SU-DHL-6 (cell line): Measurements from ENCODE around the gene FBXL4.

Experiments
- H2AFZ ChIP-seq: fragments of 200-600 bp; sonication (generic); 2 replicates; pipeline ENCODE4 v1.6.1; 2014; ENCODE audit warnings: low read depth, mild to moderate bottlenecking, moderate library complexity, mixed read lengths, antibody characterized with exemption, low read length; ENCODE audit not compliant: severe bottlenecking
- H3F3A ChIP-seq: fragments of 200-600 bp; shearing (Covaris generic); 2 replicates; pipeline ENCODE4 v1.6.0; 2016; ENCODE audit warnings: antibody characterized with exemption, mild to moderate bottlenecking; ENCODE audit not compliant: insufficient read depth
- H3K27ac ChIP-seq: fragments of 200-600 bp; sonication (generic); 2 replicates; pipeline ENCODE4 v1.5.1; 2016; ENCODE audit warnings: low read depth, mild to moderate bottlenecking, low read length, moderate library complexity, mixed read lengths
- H3K27me3 ChIP-seq: fragments of 200-600 bp; sonication (generic), shearing (Covaris generic); 2 replicates; pipeline ENCODE4 v1.6.0; 2014; ENCODE audit warnings: mild to moderate bottlenecking, low read length
- H3K36me3 ChIP-seq: fragments of 200-600 bp; sonication (generic); 2 replicates; pipeline ENCODE4 v1.6.1; 2014; ENCODE audit warnings: mild to moderate bottlenecking, low read length, mixed read lengths
- H3K4me2 ChIP-seq: fragments of 300-600, 200-600 bp; shearing (Covaris generic), sonication (generic); 2 replicates; pipeline ENCODE4 v1.6.0; 2014; ENCODE audit warnings: low read length, low read depth, mild to moderate bottlenecking; ENCODE audit not compliant: poor library complexity, severe bottlenecking
- H3K4me3 ChIP-seq: fragments of 200-600 bp; sonication (generic); 2 replicates; pipeline ENCODE4 v1.5.1; 2014; ENCODE audit warnings: antibody characterized with exemption, low read length, mild to moderate bottlenecking, mixed read lengths; ENCODE audit not compliant: insufficient read depth, poor library complexity, severe bottlenecking
- H3K79me2 ChIP-seq: fragments of 200-600 bp; sonication (generic); 2 replicates; pipeline ENCODE4 v1.6.1; 2014; ENCODE audit warnings: mild to moderate bottlenecking, low read length, moderate library complexity; ENCODE audit not compliant: insufficient read depth
- H3K9ac ChIP-seq: fragments of 200-600 bp; sonication (generic); 2 replicates; pipeline ENCODE4 v1.7.0; 2014; ENCODE audit warnings: mild to moderate bottlenecking, low read length
- H3K9me2 ChIP-seq: fragments of 200-600 bp; sonication (generic); replicated peaks from 2 replicates; pipeline ENCODE4 v1.6.1; 2014; ENCODE audit warnings: low read length; ENCODE audit not compliant: insufficient read depth
- H3K9me3 ChIP-seq: fragments of 200-600 bp; sonication (generic); 2 replicates; pipeline ENCODE4 v1.6.1; 2014; ENCODE audit warnings: low read length, mixed read lengths; ENCODE audit not compliant: insufficient read depth
- H4K20me1 ChIP-seq: fragments of 200-600 bp; sonication (generic); 2 replicates; pipeline ENCODE4 v1.6.1; 2014; ENCODE audit warnings: low read depth, mild to moderate bottlenecking, antibody characterized with exemption, low read length, moderate library complexity, mixed read lengths
- CTCF ChIP-seq: fragments of 200-600 bp; sonication (generic); IDR thresholded peaks from one replicate; pipeline ENCODE4 v1.5.1; 2017; ENCODE audit warnings: antibody characterized with exemption, mild to moderate bottlenecking, low read length, moderate library complexity; ENCODE audit not compliant: insufficient read depth, poor library complexity, severe bottlenecking
- EZH2phosphoT487 ChIP-seq: fragments of 200-600 bp; sonication (generic), shearing (Covaris generic); conservative IDR thresholded peaks from 2 replicates; pipeline ENCODE4 v1.6.1; 2018; ENCODE audit warnings: mild to moderate bottlenecking, antibody characterized with exemption, low read length, moderate library complexity, mixed read lengths

Gene FBXL4

GRCh38 chr6:98824162-98824901, 123.4 kb downstream of the FBXL4 start:
- Histone ChIP-seq H3K9ac (no peak overlapping the region), H3K4me3 (no peak overlapping the region), H4K20me1 (no peaks in the 10 kb centered on the region), H3K9me2 (no peaks in the 10 kb centered on the region), H3K9me3 (no peaks in the 10 kb centered on the region), H3K79me2 (no peaks in the 10 kb centered on the region), H3K27me3 (no peaks in the 10 kb centered on the region), H3F3A (no peaks in the 10 kb centered on the region), H3K4me2 (no peak overlapping the region), H3K36me3 (no peaks in the 10 kb centered on the region), H2AFZ (no peak overlapping the region), H3K27ac (no peak overlapping the region)
- TF ChIP-seq CTCF (no peak), EZH2phosphoT487 (no peak)

- Histone ChIP-seq H2AFZ (no peak overlapping the region), H3K9ac (no peak overlapping the region), H3K36me3 (no peaks in the 10 kb centered on the region), H3K9me3 (no peaks in the 10 kb centered on the region), H3K9me2 (no peaks in the 10 kb centered on the region), H3K4me3 (no peak overlapping the region), H3K79me2 (no peaks in the 10 kb centered on the region), H3K27ac (no peak overlapping the region), H3F3A (no peaks in the 10 kb centered on the region), H4K20me1 (no peaks in the 10 kb centered on the region), H3K4me2 (no peak overlapping the region), H3K27me3 (no peaks in the 10 kb centered on the region)
- TF ChIP-seq CTCF (no peak), EZH2phosphoT487 (no peak)
Measured at GRCh38 chr6:98823428-98824161, 124.2 kb downstream of the FBXL4 start.

GRCh38 chr6:98821756-98822405, 125.9 kb downstream of the FBXL4 start:
- Histone ChIP-seq H3K27ac (no peak overlapping the region), H2AFZ (no peak overlapping the region), H3K27me3 (no peaks in the 10 kb centered on the region), H3K4me2 (no peak overlapping the region), H3K9ac (no peak overlapping the region), H3K9me2 (no peaks in the 10 kb centered on the region), H4K20me1 (no peaks in the 10 kb centered on the region), H3K36me3 (no peaks in the 10 kb centered on the region), H3K4me3 (no peak overlapping the region), H3K79me2 (no peaks in the 10 kb centered on the region), H3F3A (no peaks in the 10 kb centered on the region), H3K9me3 (no peaks in the 10 kb centered on the region)
- TF ChIP-seq CTCF = no peak
- TF ChIP-seq EZH2phosphoT487 = no peak
